KOPT-K1 (cell line): Measurements from ENCODE around the gene GASK1A.

ENCODE experiments used
- H3K27ac ChIP-seq: fragments of 200-600 bp; sonication (generic); 2 replicates; pipeline ENCODE4 v1.5.1; 2016; ENCODE audit warnings: antibody characterized with exemption, mild to moderate bottlenecking, low read depth, low read length; ENCODE audit not compliant: poor library complexity, severe bottlenecking
- H3K36me3 ChIP-seq: fragments of 200-600 bp; sonication (generic); 2 replicates; pipeline ENCODE4 v1.5.1; 2017; ENCODE audit warnings: antibody characterized with exemption, mild to moderate bottlenecking, low read length, moderate library complexity; ENCODE audit not compliant: insufficient read depth
- H3K9me3 ChIP-seq: fragments of 200-600 bp; sonication (generic); 2 replicates; pipeline ENCODE4 v1.5.1; 2017; ENCODE audit warnings: antibody characterized with exemption, low read length, mild to moderate bottlenecking; ENCODE audit not compliant: insufficient read depth, poor library complexity, severe bottlenecking

GASK1A gene

GRCh38 chr3:42999212-42999611, 20.1 kb downstream of the GASK1A start:
- H3K27ac ChIP-seq = no peak overlapping the region
- no peaks in the 10 kb centered on the region for H3K9me3 ChIP-seq
- no peaks in the 10 kb centered on the region for H3K36me3 ChIP-seq

GRCh38 chr3:42999632-43000031, 20.5 kb downstream of the GASK1A start:
- Histone ChIP-seq H3K9me3 (no peaks in the 10 kb centered on the region), H3K27ac (no peak overlapping the region)

GRCh38 chr3:43000387-43000786, 21.3 kb downstream of the GASK1A start:
- Histone ChIP-seq H3K36me3 (no peaks in the 10 kb centered on the region), H3K27ac (no peak overlapping the region), H3K9me3 (no peaks in the 10 kb centered on the region)

More at GRCh38 chr3:42999632-43000031, 20.5 kb downstream of the GASK1A start:
- H3K36me3 ChIP-seq = no peaks in the 10 kb centered on the region

DNA sequence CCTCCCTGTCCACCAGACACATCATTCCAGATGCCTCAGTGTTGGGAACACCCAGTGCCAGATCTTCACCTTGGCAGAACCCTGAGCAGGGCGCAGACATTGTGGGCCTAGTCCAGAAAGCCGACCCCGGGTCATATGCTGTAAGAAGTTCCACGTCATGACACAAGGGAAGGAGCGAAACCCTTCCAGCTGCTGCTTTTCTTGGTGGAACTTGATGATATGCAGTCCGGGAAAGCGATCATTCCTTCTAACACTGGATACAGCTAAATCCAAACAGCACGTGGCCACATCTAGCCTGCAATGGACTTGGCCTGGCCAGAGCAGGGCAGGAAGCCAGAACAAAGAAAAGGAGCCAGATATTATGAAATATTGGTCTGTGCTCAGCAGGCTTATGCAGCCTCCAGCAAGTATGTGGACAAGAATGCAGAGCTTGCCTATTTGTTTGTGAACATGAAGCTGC, 22.0 kb downstream of the GASK1A start:
- Histone ChIP-seq H3K9me3 (no peaks in the 10 kb centered on the region), H3K36me3 (no peaks in the 10 kb centered on the region), H3K27ac (no peak overlapping the region)

DNA sequence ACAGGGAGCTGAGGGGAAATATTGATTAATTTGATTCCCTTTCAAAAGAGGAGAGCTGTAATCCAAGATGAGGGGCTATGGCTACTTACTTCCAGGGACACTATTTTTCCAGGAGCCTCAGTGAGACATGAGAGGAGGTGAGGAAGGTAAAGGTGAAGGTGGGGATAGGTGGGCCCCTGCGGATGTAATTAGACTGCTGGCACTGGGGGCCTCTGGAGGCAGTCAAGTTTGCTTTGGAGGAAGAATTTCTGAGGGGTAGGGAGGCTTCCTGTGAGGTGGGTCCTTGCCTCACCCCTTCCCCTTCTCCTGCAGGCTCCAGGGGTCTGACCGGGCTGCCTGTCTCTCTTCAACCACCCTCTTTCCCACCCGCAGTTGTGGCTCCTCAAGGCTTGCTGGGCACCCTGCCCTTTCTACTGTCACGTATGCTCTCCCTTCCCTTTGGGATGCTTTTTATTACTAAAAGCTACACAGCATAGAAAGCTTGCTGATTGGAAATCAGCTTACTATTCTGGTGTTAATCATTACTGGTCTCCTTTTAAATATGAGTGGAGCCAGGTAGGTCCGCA, 22.5 kb downstream of the GASK1A start:
- H3K9me3 ChIP-seq = no peaks in the 10 kb centered on the region
- no peak overlapping the region for H3K27ac ChIP-seq
- no peaks in the 10 kb centered on the region for H3K36me3 ChIP-seq

- Histone ChIP-seq H3K36me3 (no peaks in the 10 kb centered on the region), H3K9me3 (no peaks in the 10 kb centered on the region), H3K27ac (no peak overlapping the region)
Measured at GRCh38 chr3:43004282-43004681, 25.2 kb downstream of the GASK1A start.

DNA sequence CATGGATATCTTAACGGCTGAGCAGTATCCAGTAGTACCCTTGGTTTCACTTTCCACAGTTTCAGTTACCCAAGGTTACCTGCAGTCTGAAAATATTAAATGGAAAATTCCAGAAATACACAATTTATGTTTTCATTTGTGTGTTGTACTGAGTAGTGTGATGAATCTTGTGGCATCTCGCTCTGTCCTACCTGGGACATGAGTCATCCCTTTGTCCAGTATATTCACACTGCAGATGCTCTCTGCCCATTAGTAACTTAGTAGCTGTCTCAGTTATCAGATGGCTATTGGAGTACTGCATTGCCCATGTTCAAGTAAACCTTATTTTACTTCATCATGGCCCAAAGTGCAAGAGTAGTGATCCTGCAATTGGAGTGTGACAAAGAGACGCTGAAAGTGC, 26.1 kb downstream of the GASK1A start:
- Histone ChIP-seq H3K9me3 (no peaks in the 10 kb centered on the region), H3K36me3 (no peaks in the 10 kb centered on the region), H3K27ac (no peak overlapping the region)

GRCh38 chr3:43005981-43006380, 26.9 kb downstream of the GASK1A start:
- Histone ChIP-seq H3K36me3 (no peaks in the 10 kb centered on the region), H3K9me3 (no peaks in the 10 kb centered on the region), H3K27ac (no peak overlapping the region)

DNA sequence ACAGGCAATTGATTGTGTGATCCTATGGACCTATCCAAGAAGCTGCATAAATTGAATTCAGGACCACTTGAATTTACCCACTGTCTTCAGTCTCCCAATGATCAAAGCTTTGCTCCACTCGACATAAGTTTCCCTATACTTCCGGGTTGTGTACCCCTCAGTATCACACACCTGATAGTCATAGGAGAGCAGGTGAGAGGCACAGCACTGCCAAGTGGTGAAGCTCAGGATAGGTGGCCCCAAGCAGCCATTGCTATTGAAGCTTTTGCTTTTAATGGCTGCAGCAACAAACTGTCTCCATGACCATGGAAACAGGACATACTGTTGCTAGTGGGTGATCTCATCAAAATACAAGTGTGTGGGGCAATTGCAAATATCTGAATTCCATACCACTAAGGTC, 27.7 kb downstream of the GASK1A start:
- Histone ChIP-seq H3K27ac (no peak overlapping the region), H3K9me3 (no peaks in the 10 kb centered on the region), H3K36me3 (no peaks in the 10 kb centered on the region)

- Histone ChIP-seq H3K27ac (no peak overlapping the region), H3K36me3 (no peaks in the 10 kb centered on the region), H3K9me3 (peaks cover 23% of the 10 kb centered on the region)
Measured at GRCh38 chr3:43009547-43009946, 30.4 kb downstream of the GASK1A start.

- Histone ChIP-seq H3K9me3 (peaks cover 34% of the 10 kb centered on the region), H3K36me3 (no peaks in the 10 kb centered on the region), H3K27ac (no peak overlapping the region)
Measured at GRCh38 chr3:43010638-43011037, 31.5 kb downstream of the GASK1A start.

DNA sequence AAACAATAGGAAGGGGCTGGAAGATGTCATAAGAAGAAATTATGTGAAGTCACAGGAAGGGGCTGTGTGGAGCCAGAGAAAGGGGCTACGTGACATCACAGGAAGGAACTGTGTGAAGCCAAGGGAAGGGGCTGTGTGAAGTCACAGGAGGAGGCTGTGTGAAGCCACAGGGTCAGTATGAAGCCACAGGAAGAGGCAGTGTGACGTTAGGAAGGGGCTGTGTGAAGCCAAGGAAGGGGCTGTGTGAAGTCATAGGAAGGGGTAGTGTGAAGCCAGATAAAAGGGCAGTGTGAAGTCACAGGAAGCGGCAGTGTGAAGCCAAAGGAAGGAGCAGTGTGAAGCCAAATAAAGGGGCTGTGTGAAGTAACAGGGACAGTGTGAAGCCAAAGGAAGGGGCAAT, 32.5 kb downstream of the GASK1A start:
- H3K9me3 ChIP-seq = peaks cover 44% of the 10 kb centered on the region
- no peak overlapping the region for H3K27ac ChIP-seq

DNA sequence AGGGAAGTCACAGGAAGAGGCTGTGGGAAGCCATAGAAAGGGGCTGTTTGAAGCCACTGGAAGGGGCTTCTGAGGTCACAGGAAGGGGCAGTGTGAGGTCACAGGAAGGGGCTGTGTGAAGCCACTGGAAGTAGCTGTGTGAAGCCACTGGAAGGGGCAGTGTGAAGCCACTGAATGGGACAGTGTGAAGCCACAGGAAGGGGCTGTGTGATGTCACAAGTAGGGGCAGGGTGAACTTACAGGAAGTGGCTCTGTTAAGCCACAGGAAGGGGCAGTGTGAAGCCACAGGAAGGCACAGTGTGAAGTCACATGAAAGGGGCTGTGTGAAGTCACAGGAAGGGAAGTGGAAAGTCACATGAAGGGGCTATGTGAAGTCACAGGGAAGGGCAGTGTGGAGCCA, 33.1 kb downstream of the GASK1A start:
- H3K27ac ChIP-seq = no peak overlapping the region
- no peaks in the 10 kb centered on the region for H3K36me3 ChIP-seq
- peaks cover 50% of the 10 kb centered on the region for H3K9me3 ChIP-seq

More for the DNA sequence above, 32.5 kb downstream of the GASK1A start:
- no peaks in the 10 kb centered on the region for H3K36me3 ChIP-seq

DNA sequence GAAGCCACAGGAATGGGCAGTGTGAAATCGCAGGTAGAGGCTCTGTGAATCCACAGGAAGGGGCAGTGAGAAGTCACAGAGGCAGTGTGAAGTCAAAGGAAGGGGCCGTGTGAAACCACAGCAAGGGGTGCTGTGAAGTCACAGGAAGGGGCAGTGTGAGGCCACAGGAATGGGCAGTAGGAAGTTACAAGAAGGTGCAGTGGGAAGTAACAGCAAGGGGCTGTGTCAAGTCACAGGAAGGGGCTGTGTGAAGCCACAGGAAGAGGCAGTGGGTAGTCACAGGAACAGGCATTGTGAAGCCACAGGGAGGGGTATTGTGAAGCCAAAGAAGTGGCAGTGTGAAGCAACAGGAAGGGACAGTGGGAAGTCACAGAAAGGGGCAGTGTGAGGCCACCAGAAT, 34.1 kb downstream of the GASK1A start:
- H3K27ac ChIP-seq = peak overlapping the region; percentile 60
- peaks cover 50% of the 10 kb centered on the region for H3K9me3 ChIP-seq
- no peaks in the 10 kb centered on the region for H3K36me3 ChIP-seq

DNA sequence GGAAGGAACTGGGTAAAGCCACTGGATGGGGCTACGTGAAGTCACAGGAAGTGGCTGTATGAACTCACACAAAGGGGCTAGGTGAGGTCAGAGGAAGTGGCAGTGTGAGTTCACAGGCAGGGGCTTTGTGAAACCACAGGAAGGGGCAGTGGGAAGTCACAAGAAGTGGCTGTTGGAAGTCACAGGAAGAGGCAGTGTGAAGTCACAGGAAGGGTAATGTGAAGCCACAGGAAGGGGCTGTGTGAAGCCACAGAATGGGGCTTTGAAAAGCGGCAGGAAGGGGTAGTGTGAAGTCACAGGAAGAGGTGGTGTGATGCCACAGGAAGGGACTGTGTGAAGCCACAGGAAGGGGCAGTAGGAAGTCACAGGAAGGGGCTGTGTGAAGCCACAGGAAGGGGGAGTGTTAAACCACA, 34.6 kb downstream of the GASK1A start:
- Histone ChIP-seq H3K9me3 (peaks cover 50% of the 10 kb centered on the region), H3K27ac (peak overlapping the region; percentile 60), H3K36me3 (no peaks in the 10 kb centered on the region)

DNA sequence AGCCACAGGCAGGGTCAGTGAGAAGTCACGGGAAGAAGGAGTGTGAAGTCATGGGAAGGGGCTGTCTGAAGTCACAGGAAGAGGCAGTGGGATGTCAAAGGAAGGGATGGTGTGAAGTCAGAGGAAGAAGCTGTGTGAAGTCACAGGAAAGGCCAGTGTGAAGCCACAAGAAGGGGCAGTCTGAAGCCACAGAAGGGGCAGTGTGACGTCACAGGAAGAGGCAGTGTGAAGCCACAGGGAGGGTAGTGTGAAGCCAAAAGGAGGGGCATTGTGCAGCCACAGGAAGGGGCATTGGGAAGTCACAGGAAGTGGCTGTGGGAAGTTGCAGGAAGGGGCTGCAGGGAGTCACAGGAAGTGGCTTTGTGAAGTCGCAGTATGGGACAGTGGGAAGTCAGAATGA, 35.1 kb downstream of the GASK1A start:
- H3K36me3 ChIP-seq = no peaks in the 10 kb centered on the region
- H3K9me3 ChIP-seq = peaks cover 50% of the 10 kb centered on the region
- H3K27ac ChIP-seq = peak overlapping the region; percentile 60
